NCI-H2227 treated with DMSO at 0.1 percent for 48 hours (cell line): ENCODE results near the gene XRRA1.
"Not testable (repeated sequence)": the region's sequence is repeated elsewhere in the genome, so short reads cannot be mapped to it uniquely, and the experiment has no call there.

ENCODE experiments used
- DNase-seq: peaks from one replicate; lab custom pipeline; 2025; lab: John Stamatoyannopoulos, UW

XRRA1 gene, protein sequence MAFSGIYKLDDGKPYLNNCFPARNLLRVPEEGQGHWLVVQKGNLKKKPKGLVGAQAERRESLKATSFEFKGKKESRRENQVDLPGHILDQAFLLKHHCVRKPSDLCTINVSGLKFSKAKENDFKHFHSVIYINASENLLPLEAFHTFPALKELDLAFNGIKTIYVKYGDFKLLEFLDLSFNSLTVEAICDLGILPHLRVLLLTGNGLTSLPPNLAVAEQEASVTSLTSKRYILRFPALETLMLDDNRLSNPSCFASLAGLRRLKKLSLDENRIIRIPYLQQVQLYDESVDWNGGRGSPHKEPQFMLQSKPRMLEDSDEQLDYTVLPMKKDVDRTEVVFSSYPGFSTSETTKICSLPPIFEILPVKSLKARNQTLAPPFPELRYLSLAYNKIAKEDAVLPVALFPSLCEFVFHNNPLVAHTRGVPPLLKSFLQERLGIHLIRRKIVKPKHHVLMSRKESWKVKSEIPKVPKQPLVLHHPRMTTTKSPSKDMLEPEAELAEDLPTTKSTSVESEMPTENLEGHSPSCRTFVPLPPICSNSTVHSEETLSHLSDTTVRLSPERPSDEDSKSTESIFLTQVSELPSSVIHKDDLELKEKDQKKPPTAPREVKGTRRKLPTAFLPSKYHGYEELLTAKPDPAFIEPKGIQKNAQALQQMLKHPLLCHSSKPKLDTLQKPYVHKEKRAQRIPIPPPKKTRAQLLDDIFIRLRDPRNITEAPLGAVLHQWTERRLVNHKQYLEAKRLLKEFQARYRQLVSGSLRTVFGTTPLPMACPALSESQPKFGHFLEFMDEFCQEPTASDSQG

GRCh38 chr11:74948898-74949752, at the start of gene XRRA1, which contains the start of gene SPCS2:
TSS of gene XRRA1 (minus strand) at chr11:74949091. CDS start at chr11:74940878, 8,213 bp downstream.
TSS of gene SPCS2 (plus strand) at chr11:74949266. CDS start at chr11:74949286, 20 bp downstream.
- peak; percentile 98 for DNase-seq

DNA sequence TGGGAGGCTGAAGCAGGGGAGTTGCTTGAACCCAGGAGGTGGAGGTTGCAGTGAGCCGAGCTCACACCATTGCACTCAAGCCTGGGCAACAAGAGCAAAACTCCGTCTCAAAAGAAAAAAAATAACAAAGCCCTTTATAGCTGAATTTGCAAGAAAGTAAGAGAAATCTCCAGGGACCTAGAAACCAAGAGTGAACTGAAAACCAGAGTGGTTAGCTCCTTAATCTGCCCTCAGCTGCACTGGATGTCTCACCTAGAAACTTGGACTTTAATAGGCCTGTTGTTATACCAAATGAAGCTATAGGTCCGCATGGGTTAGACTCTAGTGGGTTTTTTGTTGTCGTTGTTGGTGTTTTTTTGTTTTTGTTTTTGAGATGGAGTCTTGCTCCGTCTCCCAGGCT, 44.0 kb upstream of the XRRA1 start:
- no peak for DNase-seq

DNA sequence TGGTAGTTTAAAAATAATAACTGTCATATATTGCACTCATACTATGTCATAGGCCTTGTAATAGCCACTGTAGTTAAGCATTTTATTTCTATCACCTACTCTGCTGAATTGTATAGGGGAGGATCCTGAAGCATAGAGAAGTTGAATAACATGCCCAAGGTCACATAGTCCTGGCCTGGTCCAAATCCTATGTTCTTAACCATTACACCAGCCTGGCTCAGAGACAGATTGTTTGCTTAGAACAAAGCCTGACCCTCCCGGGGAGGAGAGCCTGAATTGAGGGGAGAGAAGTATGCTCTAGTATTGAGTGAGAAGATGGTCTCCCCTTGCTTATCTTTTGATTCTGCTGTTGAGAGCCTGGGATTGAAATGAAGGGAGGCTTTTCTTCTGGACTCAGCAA, 42.0 kb upstream of the XRRA1 start:
- no peak for DNase-seq

DNA sequence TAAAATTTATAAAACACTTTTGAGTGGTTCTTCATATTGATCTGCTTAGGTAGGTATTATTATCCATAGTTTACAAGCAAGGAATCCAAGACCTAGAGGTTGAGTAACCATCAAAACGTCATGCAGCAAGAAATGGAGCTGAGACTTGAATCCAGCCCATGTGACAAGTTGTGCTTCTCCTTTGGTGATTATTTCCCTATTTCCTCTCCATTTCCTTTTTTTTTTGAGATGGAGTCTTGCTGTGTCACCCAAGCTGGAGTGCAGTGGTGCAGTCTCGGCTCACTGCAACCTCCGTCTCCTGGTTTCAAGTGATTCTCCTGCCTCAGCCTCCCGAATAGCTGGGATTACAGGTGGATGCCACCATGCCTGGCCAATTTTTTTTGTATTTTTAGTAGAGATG, 41.3 kb upstream of the XRRA1 start:
- DNase-seq = not testable (repeated sequence)

GRCh38 chr11:74989260-74989638, 40.4 kb upstream of the XRRA1 start:
- no peak for DNase-seq

GRCh38 chr11:74988541-74989259, 39.8 kb upstream of the XRRA1 start, which contains the start of gene NEU3:
TSS of gene NEU3 (plus strand) at chr11:74988933. CDS start at chr11:74989061, 128 bp downstream.
- DNase-seq = peak; percentile 89

GRCh38 chr11:74984730-74985129, 35.8 kb upstream of the XRRA1 start:
- no peak for DNase-seq

GRCh38 chr11:74984070-74984469, 35.2 kb upstream of the XRRA1 start:
- DNase-seq = no peak

- DNase-seq = no peak
Measured at GRCh38 chr11:74981888-74982287, 33.0 kb upstream of the XRRA1 start.

- DNase-seq = no peak
Measured at GRCh38 chr11:74980634-74981033, 31.7 kb upstream of the XRRA1 start.

GRCh38 chr11:74978041-74978440, 29.1 kb upstream of the XRRA1 start:
- DNase-seq = no peak

- no peak for DNase-seq
Measured at GRCh38 chr11:74971424-74971823, 22.5 kb upstream of the XRRA1 start.

- DNase-seq = no peak
Measured at GRCh38 chr11:74970852-74971395, 22.0 kb upstream of the XRRA1 start.

GRCh38 chr11:74966651-74967050, 17.8 kb upstream of the XRRA1 start:
- DNase-seq = no peak

GRCh38 chr11:74960128-74960527, 11.2 kb upstream of the XRRA1 start:
- DNase-seq = not testable (repeated sequence)

GRCh38 chr11:74957937-74958629, 9.2 kb upstream of the XRRA1 start:
- DNase-seq = no peak

DNA sequence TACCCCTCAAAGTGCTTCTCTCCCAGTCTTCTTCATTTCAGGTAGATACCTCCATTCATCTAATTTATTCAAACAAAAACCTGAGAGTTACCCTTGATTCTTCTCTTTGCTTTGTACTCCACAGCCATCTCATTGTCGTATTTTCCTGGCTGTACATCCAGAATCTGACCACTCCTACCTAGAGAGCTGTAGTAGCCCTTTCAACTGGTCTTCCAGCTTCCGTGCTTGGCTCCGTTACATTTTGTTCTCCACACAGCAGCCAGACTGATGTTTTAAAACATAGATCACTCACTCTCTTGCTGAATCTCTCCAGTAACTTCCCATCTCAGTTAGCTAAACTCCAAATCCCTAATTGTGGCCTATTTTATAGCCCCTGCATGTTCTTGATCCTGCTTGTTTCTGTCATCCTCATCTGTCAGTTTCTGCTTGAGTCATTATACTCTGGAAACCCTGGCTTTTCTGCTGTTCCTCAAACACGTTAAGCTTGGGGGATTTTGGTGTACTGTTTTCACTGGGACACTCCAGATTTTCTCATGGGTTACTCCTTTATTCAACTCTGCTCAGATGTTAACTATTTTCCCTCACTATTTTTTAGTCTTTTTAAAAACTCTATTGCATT, 7.6 kb upstream of the XRRA1 start:
- no peak for DNase-seq

GRCh38 chr11:74954199-74954598, 5.3 kb upstream of the XRRA1 start:
- DNase-seq = no peak

DNA sequence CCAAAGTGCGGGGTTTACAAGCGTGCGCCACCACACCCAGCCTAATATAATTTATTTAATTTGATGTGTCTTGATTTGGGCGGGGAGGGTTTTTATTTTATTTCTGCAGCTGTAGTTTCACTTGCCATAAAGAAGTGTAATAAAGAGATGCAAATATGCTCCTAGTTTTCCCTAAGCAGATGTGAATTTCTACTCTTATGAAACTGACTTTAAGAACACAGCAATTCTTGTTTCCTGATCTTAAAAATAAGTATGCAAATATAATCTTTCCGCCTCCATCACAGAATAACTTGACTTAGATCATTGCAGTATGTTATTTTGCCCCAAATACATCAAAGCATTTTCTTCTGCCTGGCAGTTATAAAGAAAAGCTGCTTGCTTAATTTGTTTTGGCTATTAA, 4.6 kb upstream of the XRRA1 start:
- DNase-seq = no peak

- DNase-seq = peak; percentile 65
Measured at GRCh38 chr11:74952752-74953151, 3.9 kb upstream of the XRRA1 start.
